ENCODE measurements around the gene SLC6A3. TPM values are rescaled to one million over a fixed set of nuclear protein-coding genes. Genes with fewer than 3 reads are reported as not detected.
A peak's percentile ranks its signal among the peaks of the same experiment; 100 is the strongest.

SLC6A3 gene
- total RNA-seq, 2 experiments from 2014 or later: 0.07 to 0.23 TPM

DNA sequence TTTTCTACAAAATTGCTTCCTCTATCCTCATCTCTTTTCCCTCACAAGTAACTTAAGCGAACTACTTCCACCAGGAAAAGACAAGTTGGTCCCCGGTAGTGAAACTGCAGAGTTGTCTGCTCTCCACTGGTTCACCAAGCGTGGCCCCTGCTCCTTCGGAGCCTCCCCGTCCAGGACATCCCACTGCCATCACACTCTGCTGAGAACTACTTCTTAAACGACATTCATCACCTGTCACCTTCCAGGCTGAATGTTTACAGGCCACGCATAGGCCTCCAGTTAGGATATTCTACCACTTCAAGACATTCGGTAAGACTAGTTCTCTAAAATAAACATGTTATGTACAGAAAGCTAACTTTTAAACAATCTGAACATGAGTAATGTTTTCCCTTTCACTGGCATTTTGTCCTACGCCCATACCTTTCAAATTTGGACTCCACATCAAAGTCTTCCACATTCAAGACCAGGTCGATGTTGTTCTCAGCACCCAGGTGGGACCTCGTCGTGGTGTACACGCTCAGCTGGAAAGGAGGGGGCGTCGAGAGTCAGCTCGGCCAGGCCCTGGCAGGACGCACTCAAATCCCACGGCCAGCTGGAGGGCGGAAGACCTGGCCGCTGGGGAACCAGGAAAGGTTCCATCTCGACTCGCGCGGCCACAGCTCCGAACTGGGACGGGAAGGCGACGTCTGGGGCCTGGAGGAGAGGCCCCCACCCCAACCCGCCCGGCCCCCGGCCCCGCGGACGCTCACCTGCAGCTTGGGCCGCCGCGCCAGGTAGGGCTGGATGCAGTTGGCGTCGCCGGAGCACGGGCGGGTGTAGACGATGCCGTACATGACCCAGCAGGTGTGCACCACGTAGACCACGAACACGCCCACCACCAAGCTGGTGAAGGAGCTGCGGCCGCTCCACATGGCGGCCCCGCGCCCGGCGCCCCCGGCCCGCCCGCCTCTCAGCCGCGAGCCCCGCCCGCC, 101.0 kb downstream of the SLC6A3 start:
- peak; percentile 51 for DNase-seq
- peak; percentile 28 for ATAC-seq
- Mint-ChIP-seq H3K27me3 (no peaks in the 10 kb centered on the region), H3K9me3 (ENCODE audit: low read depth) (no peaks in the 10 kb centered on the region), H3K4me3 (peak overlapping the region; percentile 83), H3K36me3 (peaks cover 24% of the 10 kb centered on the region), H3K27ac (peak overlapping the region; percentile 80), H3K4me1 (peaks cover 32% of the 10 kb centered on the region)
- CTCF ChIA-PET: interaction anchor here (1.1 to 2.4 kb wide), 5 partner anchors 12 to 300 kb away, joined by 3 to 13 read pairs (median 4); no protein-coding TSS in a partner anchor

DNA sequence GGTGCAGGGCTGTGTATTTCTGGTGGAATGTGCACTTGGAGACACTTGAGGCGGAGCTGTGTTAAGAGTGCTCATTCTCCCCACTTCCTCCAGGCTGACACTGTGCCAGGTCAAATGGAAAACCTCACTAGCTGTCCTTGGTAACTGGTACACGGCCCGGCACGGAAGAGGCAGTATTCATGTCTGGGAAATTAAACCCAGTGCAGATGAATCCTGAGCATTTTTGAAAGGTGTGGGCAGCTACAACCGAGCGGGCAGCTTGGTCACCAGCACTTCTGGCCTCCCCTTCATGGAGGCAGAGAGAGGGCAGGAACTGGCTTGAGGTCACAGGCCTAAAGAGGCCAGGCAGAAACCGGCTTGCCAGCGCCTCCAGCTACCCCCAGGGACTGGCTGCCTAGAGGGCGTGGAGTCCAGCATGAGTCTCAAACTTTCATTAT, 101.9 kb downstream of the SLC6A3 start:
- DNase-seq: no peak
- H3K4me1 Mint-ChIP-seq: peaks cover 31% of the 10 kb centered on the region
- ATAC-seq: no peak
- H3K36me3 Mint-ChIP-seq: peaks cover 25% of the 10 kb centered on the region
- no peaks in the 10 kb centered on the region for H3K27me3 Mint-ChIP-seq
- H3K4me3 Mint-ChIP-seq: peak overlapping the region; percentile 83
- CTCF ChIA-PET: interaction anchor here (0.7 to 2.4 kb wide), 2 partner anchors 176 to 301 kb away, joined by 3 to 13 read pairs; no protein-coding TSS in a partner anchor
- H3K27ac Mint-ChIP-seq: no peak overlapping the region
- H3K9me3 Mint-ChIP-seq (ENCODE audit: low read depth): no peaks in the 10 kb centered on the region

Other genes with a start within 250 kb of the SLC6A3 start
- gene SLC6A19, start 243.8 kb downstream of the SLC6A3 start, total RNA-seq: not detected
- gene SLC6A18, start 220.1 kb downstream of the SLC6A3 start, total RNA-seq: not detected
- 1 to 10 TPM in 1 of 2 experiments, under 1 TPM in 1; 0.82 to 1.5 TPM for gene TERT, start 150.4 kb downstream of the SLC6A3 start, total RNA-seq
- 100 to 1,000 TPM; 107 to 115 TPM for gene CLPTM1L, start 100.3 kb downstream of the SLC6A3 start, total RNA-seq
- 10 to 100 TPM; 83.8 to 85.3 TPM for gene LPCAT1, start 78.5 kb upstream of the SLC6A3 start, total RNA-seq